Lower leg skin (tissue), 3 donors: Measurements from ENCODE around the gene ACVRL1.

Source experiments
- POLR2A ChIP-seq, 2 donors: fragments of 450-650 bp; IDR thresholded peaks; one replicate each; pipeline ENCODE4 v1.6.1; 2016 to 2017; ENCODE audit warnings: antibody characterized with exemption in 2 of 2, mild to moderate bottlenecking in 1 of 2, moderate library complexity in 1 of 2
- TF ChIP-seq, protein P1 (sequence below), 3 donors: fragments of 450-650 bp; IDR thresholded peaks; one replicate each; pipeline ENCODE4 v1.5.1; 2016; ENCODE audit warnings: antibody characterized with exemption in 3 of 3, mild to moderate bottlenecking in 3 of 3, moderate library complexity in 2 of 3

GRCh38 chr12:51944608-51945233 is 37.4 kb downstream of the ACVRL1 start:
- TF ChIP-seq, protein P1, sequence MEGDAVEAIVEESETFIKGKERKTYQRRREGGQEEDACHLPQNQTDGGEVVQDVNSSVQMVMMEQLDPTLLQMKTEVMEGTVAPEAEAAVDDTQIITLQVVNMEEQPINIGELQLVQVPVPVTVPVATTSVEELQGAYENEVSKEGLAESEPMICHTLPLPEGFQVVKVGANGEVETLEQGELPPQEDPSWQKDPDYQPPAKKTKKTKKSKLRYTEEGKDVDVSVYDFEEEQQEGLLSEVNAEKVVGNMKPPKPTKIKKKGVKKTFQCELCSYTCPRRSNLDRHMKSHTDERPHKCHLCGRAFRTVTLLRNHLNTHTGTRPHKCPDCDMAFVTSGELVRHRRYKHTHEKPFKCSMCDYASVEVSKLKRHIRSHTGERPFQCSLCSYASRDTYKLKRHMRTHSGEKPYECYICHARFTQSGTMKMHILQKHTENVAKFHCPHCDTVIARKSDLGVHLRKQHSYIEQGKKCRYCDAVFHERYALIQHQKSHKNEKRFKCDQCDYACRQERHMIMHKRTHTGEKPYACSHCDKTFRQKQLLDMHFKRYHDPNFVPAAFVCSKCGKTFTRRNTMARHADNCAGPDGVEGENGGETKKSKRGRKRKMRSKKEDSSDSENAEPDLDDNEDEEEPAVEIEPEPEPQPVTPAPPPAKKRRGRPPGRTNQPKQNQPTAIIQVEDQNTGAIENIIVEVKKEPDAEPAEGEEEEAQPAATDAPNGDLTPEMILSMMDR (IDR thresholded peaks at IDR 0.05) = no peak
- no peak for TF ChIP-seq POLR2A (IDR thresholded peaks at IDR 0.05)
